Small intestine (tissue), 16 donors: ENCODE results near the gene TLR9. TPM values are rescaled to one million over a fixed set of nuclear protein-coding genes. Genes with fewer than 3 reads are reported as not detected.
"Not testable (repeated sequence)": the region's sequence is repeated elsewhere in the genome, so short reads cannot be mapped to it uniquely, and the experiment has no call there.

Source experiments
- DNase-seq, 2 donors: peaks; one replicate each; pipeline versions ENCODE4 v3.0.0 to v3.0.0-alpha.2; 2013
- FAIRE-seq: peaks from 2 replicates; lab custom pipeline; 2012; peaks lifted over from hg19 to GRCh38; lab: Jason Lieb, UNC
- H3K27ac ChIP-seq, 3 donors: one replicate each; pipeline ENCODE4 v1.5.1; 2013; ENCODE audit warnings: low read length in 2 of 3, mild to moderate bottlenecking in 2 of 3, control low read depth in 1 of 3, inconsistent platforms in 1 of 3, low read depth in 1 of 3, moderate library complexity in 1 of 3
- H3K27me3 ChIP-seq, 3 donors: one replicate each; pipeline ENCODE4 v1.6.1; 2013; ENCODE audit warnings: low read length in 3 of 3, inconsistent platforms in 1 of 3; ENCODE audit not compliant: control insufficient read depth in 3 of 3, insufficient read depth in 3 of 3
- H3K36me3 ChIP-seq, 3 donors: one replicate each; pipeline ENCODE4 v1.6.1; 2013; ENCODE audit warnings: low read length in 3 of 3, inconsistent platforms in 1 of 3, low read depth in 1 of 3, mild to moderate bottlenecking in 1 of 3, moderate library complexity in 1 of 3; ENCODE audit not compliant: control insufficient read depth in 3 of 3, insufficient read depth in 2 of 3
- H3K4me1 ChIP-seq, 3 donors: one replicate each; pipeline ENCODE4 v1.6.1; 2013; ENCODE audit warnings: low read length in 2 of 3, inconsistent platforms in 1 of 3, low read depth in 1 of 3, mild to moderate bottlenecking in 1 of 3, moderate library complexity in 1 of 3; ENCODE audit not compliant: control insufficient read depth in 3 of 3, insufficient read depth in 2 of 3
- H3K4me3 ChIP-seq, 3 donors: one replicate each; pipeline ENCODE4 v1.5.1; 2013; ENCODE audit warnings: low read length in 3 of 3, control low read depth in 1 of 3, inconsistent platforms in 1 of 3, low read depth in 1 of 3, mild to moderate bottlenecking in 1 of 3, moderate library complexity in 1 of 3
- H3K9me3 ChIP-seq, 2 donors: one replicate each; pipeline ENCODE4 v1.6.1; 2013; ENCODE audit warnings: low read depth in 1 of 2, low read length in 1 of 2; ENCODE audit not compliant: control insufficient read depth in 2 of 2, insufficient read depth in 1 of 2
- WGBS, 3 donors: extraction: QIAGEN DNeasy Blood & Tissue Kit; methylation state at CpG; one replicate each; pipeline ENCODE4 v1.1.7; 2013; 5-methylcytosine and 5-hydroxymethylcytosine counted together
- long read RNA-seq, 10 donors: transcript quantifications; one replicate each; lab custom pipeline, GENCODE V29; 2026
- polyA plus RNA-seq, 4 donors: library from polyadenylated mRNA; stranded (reverse) in 3 of 4; unstranded in 1 of 4; fragments of 200-250 nt in 3 of 4; fragments of 120-200 nt in 1 of 4; gene quantifications; one replicate each; pipeline versions ENCODE4 v1.2.1 to v1.2.3, GENCODE V29; 2013
- donor health status: healthy with polysubstance abuse.
- donor health status: control.
- donor health status: control.
- donor health status: Bipolar disorder and iron deficiency.
- donor health status: healthy.

The TLR9 gene
- polyA plus RNA-seq, result under 1 TPM in 2 of 4 donors, not detected in 2; 0.12 to 0.30 TPM
- long read RNA-seq, donor 1, result 0 reads
- long read RNA-seq, donor 2, result 0 reads
- long read RNA-seq, donor 3, result 0 reads
- long read RNA-seq, donor 4, result 0 reads
- long read RNA-seq, donor 5, partial matches to known transcripts, result 0 of 1 reads
- long read RNA-seq, donor 5, other reads (novel, unspliced or antisense), result 0 of 1 reads
- long read RNA-seq, donor 6, result 0 reads
- long read RNA-seq, donor 7, result 0 reads
- long read RNA-seq, donor 8, result 0 reads
- long read RNA-seq, donor 9, result 0 reads
- long read RNA-seq, donor 10, partial matches to known transcripts, result 0 of 1 reads
- long read RNA-seq, donor 10, other reads (novel, unspliced or antisense), result 0 of 1 reads

DNA sequence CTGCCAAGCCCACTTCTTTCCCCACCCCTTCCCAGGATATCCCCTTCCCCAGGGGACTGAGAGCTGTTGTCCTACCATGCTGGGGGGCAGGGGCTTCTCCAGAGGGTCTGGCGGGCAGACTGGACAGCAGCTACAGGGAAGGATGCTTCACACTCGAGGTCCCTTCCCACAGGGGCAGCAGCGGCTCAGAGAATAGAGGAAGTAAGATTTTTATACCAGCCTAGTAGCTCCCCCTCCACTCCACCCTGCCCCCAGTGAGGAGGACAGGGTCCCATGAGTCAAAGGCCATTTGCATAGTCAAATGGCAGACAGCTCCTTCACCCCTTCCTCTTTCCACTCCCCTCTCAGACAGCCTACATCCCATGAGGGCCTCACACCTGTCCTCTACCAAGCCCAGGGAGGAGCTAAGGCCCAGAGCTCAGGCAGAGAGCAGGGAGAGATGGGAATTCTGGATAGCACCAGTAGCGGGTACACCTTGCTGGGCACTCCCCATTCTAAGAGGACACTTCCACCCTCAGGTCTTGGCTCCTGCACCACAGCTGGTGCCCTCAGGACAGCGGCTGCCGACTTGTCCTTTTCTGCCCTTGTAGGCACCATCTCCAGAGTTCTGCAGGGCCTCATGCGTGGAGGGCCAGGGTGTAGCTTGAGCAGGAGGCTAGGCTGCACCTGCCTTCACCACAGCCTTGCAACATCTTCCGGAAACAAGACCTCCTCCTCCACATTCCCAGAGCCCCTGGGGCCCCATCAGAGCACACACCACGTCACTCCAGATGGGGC, at the start of gene TLR9:
TLR9 (minus strand) TSS at position 194 of the 777 bp plus-strand sequence; CDS start at position 78, 116 bp downstream.
- H3K4me1 ChIP-seq, result peaks cover 0 to 2% (median under 1%) of the 10 kb centered on the region in 3 donors
- 65 to 66% (median 66%) methylated on average over 8 to 9 of the region's 9 CpGs for WGBS, 3 donors
- H3K4me3 ChIP-seq, result no peak within 1 kb of the TSS
- peak within 1 kb of the TSS in 1 of 3 donors; percentile 63 for H3K27ac ChIP-seq
- H3K36me3 ChIP-seq, result peaks cover 7 to 39% (median 18%) of the 10 kb centered on the region in 3 donors
- H3K9me3 ChIP-seq, result no peaks in the 10 kb centered on the region
- DNase-seq (peak in 1 of 2 donors; percentile 53), FAIRE-seq (no peak)
- H3K27me3 ChIP-seq, result no peaks in the 10 kb centered on the region

GRCh38 chr3:52274781-52275180, 49.3 kb upstream of the TLR9 start:
- DNase-seq, H3K27me3 ChIP-seq, H3K4me3 ChIP-seq, FAIRE-seq, H3K9me3 ChIP-seq: not testable (repeated sequence)
- Histone ChIP-seq H3K36me3 (peaks cover 0 to 37% (median 6%) of the 10 kb centered on the region in 3 donors), H3K27ac (peak overlapping the region in 1 of 3 donors; percentile 26), H3K4me1 (peaks cover 3 to 28% (median 19%) of the 10 kb centered on the region in 3 donors)
- WGBS, 3 donors, result 85 to 92% (median 90%) methylated on average over 18 of the region's 18 CpGs

GRCh38 chr3:52272831-52273230, 47.4 kb upstream of the TLR9 start:
- no peak for FAIRE-seq
- H3K4me1 ChIP-seq, result peaks cover 3 to 21% (median 10%) of the 10 kb centered on the region in 3 donors
- WGBS, 3 donors, result 53 to 75% (median 61%) methylated on average over 3 of the region's 3 CpGs
- no peak overlapping the region for H3K4me3 ChIP-seq
- no peaks in the 10 kb centered on the region for H3K27me3 ChIP-seq
- H3K36me3 ChIP-seq, result peaks cover 3 to 50% (median 6%) of the 10 kb centered on the region in 3 donors
- no peak for DNase-seq
- H3K27ac ChIP-seq, result peak overlapping the region in 1 of 3 donors; percentile 27
- H3K9me3 ChIP-seq, result no peaks in the 10 kb centered on the region

DNA sequence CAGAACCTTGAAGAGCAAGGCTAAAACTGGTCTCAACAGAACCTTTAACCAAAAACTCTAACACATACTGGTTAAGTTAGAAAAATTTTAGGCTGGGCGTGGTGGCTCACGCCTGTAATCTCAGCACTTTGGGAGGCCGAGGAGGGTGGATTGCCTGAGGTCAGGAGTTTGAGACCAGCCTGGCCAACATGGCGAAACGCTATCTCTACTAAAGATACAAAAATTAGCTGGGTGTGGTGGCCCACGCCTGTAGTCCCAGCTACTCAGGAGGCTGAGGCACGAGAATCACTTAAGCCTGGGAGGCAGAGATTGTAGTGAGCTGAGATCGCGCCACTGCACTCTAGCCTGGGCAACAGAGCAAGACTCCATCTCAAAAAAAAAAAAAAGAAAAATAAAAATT, 46.7 kb upstream of the TLR9 start:
- 63 to 78% (median 66%) methylated on average over 9 of the region's 9 CpGs for WGBS, 3 donors
- not testable (repeated sequence) for DNase-seq, FAIRE-seq, H3K27me3 ChIP-seq, H3K4me3 ChIP-seq, H3K9me3 ChIP-seq
- H3K36me3 ChIP-seq, result peaks cover 3 to 49% (median 6%) of the 10 kb centered on the region in 3 donors
- H3K27ac ChIP-seq, result peak overlapping the region in 1 of 3 donors; percentile 28
- H3K4me1 ChIP-seq, result peaks cover 3 to 21% (median 10%) of the 10 kb centered on the region in 3 donors

GRCh38 chr3:52270252-52270754, 44.9 kb upstream of the TLR9 start:
- FAIRE-seq, result no peak
- DNase-seq, result no peak
- no peak overlapping the region for H3K4me3 ChIP-seq
- H3K27ac ChIP-seq, result peak overlapping the region in 2 of 3 donors; percentile 56 to 70
- WGBS, 3 donors, result 14 to 38% (median 23%) methylated on average over 9 of the region's 9 CpGs
- H3K27me3 ChIP-seq, result no peaks in the 10 kb centered on the region
- peaks cover 6 to 52% (median 11%) of the 10 kb centered on the region in 3 donors for H3K36me3 ChIP-seq
- peaks cover 3 to 21% (median 10%) of the 10 kb centered on the region in 3 donors for H3K4me1 ChIP-seq
- H3K9me3 ChIP-seq, result no peaks in the 10 kb centered on the region

DNA sequence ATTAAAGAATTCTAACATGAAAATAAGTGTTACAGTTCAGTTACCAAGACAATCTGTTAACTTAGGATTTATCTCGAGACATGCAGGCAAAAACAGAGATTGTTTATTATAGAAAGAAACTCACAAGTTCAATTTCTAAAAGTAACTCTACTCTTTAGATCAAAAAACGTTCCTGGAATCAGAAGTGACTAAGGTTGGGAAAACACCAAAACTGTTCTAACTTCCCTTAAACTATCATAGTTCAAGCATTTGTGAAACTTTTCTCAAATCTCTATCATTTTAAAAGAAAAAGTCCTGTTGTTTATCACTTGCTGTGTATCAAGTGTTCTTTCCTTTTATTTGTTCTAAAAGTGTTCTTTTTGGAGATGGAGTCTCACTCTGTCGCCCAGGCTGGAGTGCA, 44.3 kb upstream of the TLR9 start:
- Histone ChIP-seq H3K9me3 (no peaks in the 10 kb centered on the region), H3K4me3 (no peak overlapping the region), H3K4me1 (peaks cover 3 to 21% (median 10%) of the 10 kb centered on the region in 3 donors), H3K27me3 (no peaks in the 10 kb centered on the region), H3K27ac (peak overlapping the region in 2 of 3 donors; percentile 56 to 70), H3K36me3 (peaks cover 6 to 51% (median 12%) of the 10 kb centered on the region in 3 donors)
- FAIRE-seq (no peak), DNase-seq (no peak)
- 42 to 66% (median 54%) methylated on average over 3 of the region's 3 CpGs for WGBS, 3 donors

DNA sequence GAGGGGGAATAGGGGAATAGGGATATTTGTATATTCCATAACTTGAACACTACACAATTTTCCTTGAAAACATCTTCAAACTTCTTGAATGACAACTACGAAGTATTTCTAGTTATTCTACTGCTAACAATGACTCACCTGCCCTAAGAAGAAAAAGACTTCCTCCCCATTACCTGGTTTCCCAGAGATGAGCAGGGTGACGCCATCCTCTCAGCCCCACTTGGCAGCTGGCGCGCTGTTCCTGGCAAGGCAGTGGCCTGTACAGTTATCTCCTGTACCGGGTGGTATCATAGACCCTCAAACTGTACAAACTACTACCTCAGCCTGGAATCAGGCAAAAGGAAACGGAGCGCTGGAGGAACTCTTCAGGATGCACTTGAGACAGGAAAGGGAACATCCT, 42.6 kb upstream of the TLR9 start:
- Histone ChIP-seq H3K27me3 (no peaks in the 10 kb centered on the region), H3K4me3 (no peak overlapping the region), H3K9me3 (no peaks in the 10 kb centered on the region), H3K27ac (no peak overlapping the region), H3K4me1 (peaks cover 3 to 10% (median 4%) of the 10 kb centered on the region in 3 donors), H3K36me3 (peaks cover 12 to 45% (median 19%) of the 10 kb centered on the region in 3 donors)
- 82 to 93% (median 93%) methylated on average over 7 of the region's 7 CpGs for WGBS, 3 donors
- DNase-seq (no peak), FAIRE-seq (no peak)

GRCh38 chr3:52265387-52265786, 39.9 kb upstream of the TLR9 start:
- Histone ChIP-seq H3K27me3 (no peaks in the 10 kb centered on the region), H3K4me1 (no peaks in the 10 kb centered on the region), H3K27ac (no peak overlapping the region), H3K4me3 (no peak overlapping the region), H3K9me3 (no peaks in the 10 kb centered on the region), H3K36me3 (peaks cover 17 to 50% (median 28%) of the 10 kb centered on the region in 3 donors)
- WGBS, 3 donors, result 95 to 96% (median 96%) methylated on average over 6 of the region's 6 CpGs
- DNase-seq (no peak), FAIRE-seq (no peak)
